ENCODE results near the gene GJA1. TPM values are rescaled to one million over a fixed set of nuclear protein-coding genes. Genes with fewer than 3 reads are reported as not detected.

The GJA1 gene
- total RNA-seq, 4 donors from 2014 or later = 39.0 to 173 (median 44.0) TPM

DNA sequence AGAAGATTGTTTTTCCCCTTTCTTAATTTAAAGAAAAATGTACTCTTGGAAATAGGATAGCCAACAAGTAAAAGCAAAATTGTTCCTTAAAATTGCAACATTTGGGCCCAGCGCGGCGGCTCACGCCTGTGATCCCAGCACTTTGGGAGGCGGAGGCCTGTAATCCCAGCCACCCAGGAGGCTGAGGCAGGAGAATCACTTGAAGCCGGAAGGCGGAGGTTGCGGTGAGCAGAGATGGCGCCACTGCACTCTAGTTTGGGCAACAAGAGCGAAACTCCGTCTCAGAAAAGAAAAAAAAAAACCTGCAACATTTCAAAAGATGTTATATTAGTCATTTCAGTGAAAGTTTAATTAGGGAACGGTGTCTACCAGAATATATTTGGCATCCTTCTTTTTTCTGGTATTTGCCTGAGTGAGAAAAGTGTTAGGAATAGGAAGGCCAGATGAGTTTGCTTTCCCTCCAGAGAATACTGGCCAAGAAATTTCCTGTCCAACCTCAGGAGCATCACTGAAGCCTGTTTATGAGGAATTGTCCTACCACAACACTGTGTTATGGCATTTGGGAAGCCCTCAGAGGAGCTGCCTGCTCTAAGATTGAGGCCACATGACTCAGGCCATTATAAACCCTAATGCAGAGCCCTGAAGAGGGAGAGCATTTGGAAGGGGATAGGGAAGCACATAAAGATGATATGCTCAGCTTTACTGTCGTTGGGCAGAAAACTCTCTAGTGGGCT, 1.2 kb upstream of the GJA1 start:
- TF ChIP-seq CTCF (IDR thresholded peaks at IDR 0.05; ENCODE audit: low read depth) = no peak

DNA sequence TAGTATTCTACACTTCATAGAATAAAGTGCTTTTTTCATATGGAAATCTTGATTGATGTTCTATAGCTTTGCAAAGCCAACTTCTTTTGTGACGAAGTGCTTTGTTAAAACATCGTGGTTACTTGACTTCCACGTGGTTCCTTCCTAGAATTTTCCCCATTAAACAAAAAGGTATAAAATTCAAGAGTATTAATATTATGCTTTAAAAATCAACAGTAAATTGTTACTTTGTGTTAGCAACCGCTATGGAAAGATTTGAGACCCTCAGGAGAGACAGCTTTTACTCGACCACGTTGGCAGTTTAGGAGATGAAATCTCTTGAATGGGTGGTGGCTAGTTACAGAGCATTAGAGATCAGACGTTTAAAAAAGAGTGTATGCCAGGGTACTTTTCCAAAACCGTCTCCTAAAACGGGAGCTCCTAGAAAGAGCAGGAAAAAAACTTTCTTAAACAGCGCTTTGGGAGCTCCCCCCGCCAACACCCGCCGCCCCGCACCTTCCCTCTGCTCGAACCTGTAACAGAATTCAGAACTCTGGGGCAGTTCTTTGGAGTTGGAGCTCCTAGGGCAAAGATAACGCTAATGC, 920 bp downstream of the GJA1 start:
- TF ChIP-seq CTCF (IDR thresholded peaks at IDR 0.05; ENCODE audit: low read depth) = no peak

DNA sequence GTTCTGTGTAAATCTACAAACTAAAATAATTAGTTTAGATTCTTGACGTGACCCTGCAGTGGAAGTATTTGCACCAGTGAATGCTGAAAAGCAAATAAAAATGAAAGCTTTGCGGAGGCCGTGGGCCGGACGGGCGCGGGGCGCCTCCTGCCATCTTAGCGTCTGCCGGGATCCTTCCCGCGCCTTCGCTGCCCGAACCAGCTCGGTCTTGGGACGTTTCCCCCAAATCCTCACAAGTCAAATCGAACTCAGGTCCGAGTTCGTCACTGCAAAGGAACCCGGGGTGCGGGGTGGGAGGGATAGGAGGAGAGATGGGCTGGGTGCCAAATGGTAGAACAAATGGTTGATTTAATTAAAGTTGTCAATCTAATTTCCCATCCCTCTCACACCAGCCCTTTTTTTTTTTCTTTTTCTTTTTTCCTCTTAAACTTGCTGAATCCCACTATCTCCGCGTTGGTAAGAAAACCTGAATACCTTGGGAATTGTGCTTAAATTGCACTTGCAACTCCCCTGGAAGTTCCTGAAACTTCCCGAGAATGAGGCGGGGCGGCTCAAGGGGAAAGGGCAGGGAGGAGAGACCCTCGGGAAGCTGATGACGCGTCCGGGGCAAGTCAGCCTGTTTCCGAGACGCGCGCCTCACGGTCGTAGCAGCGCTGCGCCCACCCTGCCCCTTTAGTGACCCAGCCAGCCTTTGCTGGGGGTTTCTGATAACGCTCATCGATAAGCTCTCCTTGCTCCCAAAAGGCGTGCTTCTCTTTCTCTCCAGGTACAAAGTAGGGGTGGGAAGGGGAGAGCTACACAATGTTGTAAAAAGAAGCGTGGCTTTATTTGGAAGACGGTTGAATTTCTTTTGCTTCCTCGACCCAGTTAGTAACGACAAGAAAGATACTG, 1.8 kb downstream of the GJA1 start:
- no peak for TF ChIP-seq CTCF (IDR thresholded peaks at IDR 0.05; ENCODE audit: low read depth)

DNA sequence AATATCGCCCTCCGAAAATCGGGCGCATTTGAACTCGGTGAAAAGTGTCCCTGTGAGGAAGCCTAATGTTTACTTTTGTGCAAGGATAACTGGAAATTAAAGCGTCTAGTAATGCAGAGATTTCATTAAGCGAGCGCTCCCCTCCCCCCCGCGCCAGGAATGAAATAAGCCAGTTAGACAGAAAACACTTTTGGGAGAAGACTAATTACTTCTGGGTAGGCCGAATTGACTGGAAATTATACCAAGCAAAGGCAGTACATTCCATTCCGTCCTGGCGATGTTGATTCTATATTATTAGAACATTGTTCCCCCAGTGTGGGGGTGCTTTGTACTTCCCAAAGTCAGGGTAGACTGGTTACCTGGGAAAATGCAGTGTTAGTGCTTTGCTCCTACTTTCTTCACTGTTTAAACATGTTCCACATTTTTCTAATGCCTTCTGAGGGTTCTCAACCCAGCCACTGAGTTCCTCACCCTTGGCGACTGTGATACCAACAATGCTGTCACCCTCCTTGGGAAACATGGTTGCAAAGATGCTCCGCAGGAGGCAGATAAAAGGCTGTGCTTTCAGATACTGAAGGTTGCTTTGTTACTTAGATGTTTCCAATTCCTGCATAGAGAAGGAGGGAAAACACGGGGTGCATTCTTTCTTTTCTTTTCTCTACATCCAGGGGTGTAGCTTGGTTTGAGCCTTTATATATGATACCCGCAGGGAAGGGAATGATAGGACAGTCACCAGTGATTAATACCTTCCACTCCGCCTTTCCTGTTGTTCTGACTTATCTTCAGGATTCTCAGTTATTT, 2.6 kb downstream of the GJA1 start:
- TF ChIP-seq CTCF (IDR thresholded peaks at IDR 0.05; ENCODE audit: low read depth) = no peak

DNA sequence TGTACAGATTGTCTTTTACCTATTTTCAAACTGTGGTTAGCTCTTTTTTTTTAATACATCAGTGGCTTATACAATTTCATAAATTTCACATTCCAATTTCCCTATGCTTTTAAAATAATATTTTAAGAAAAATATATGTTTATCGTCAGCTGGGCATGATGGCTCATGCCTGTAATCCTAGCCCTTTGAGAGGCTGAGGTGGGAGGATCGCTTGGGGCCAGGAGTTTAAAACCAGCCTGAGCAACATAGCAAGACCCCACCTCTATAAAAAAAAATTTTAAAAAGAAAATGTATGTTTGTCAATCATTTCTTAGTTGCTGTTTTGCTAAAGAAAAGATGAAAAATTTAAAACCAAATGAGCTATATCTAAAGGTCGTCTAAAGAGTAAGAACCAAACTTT, 3.4 kb downstream of the GJA1 start:
- no peak for TF ChIP-seq CTCF (IDR thresholded peaks at IDR 0.05; ENCODE audit: low read depth)

- no peak for TF ChIP-seq CTCF (IDR thresholded peaks at IDR 0.05; ENCODE audit: low read depth)
Measured at GRCh38 chr6:121439475-121439874, 4.0 kb downstream of the GJA1 start.
